ENCODE data around the gene SLC1A1.

- no peak for TF ChIP-seq EZH2 (IDR thresholded peaks at IDR 0.05; ENCODE audit: low read depth, unreplicated experiment)
- no peak for TF ChIP-seq POLR2AphosphoS5 (IDR thresholded peaks at IDR 0.05; ENCODE audit: low read depth)
- no peak for TF ChIP-seq CTCF (conservative IDR thresholded peaks at IDR 0.05; ENCODE audit: low read depth in 2 of 2)
- no peak for TF ChIP-seq EZH2phosphoT487 (IDR thresholded peaks at IDR 0.05; ENCODE audit: unreplicated experiment)
Measured at GRCh38 chr9:4497395-4497794, 7.1 kb downstream of the SLC1A1 start.
